Nephron (organoid): ENCODE measurements around the gene KRT8.
A peak's percentile ranks its signal among the peaks of the same experiment; 100 is the strongest.

Experiments
- H3K27ac Mint-ChIP-seq, 3 experiments: 2 replicates each; pipeline ENCODE4 v1.8.0; 2020; ENCODE audit warnings: mixed read lengths in 3 of 3, mild to moderate bottlenecking in 2 of 3, moderate library complexity in 1 of 3
- H3K27me3 Mint-ChIP-seq: 2 replicates; pipeline ENCODE4 v1.8.0; 2021; ENCODE audit warnings: low read depth, mild to moderate bottlenecking, moderate library complexity, mixed read lengths
- H3K36me3 Mint-ChIP-seq: 2 replicates; pipeline ENCODE4 v1.8.0; 2020; ENCODE audit warnings: low read depth, mixed read lengths
- H3K4me1 Mint-ChIP-seq: 2 replicates; pipeline ENCODE4 v1.8.0; 2020; ENCODE audit warnings: mixed read lengths
- H3K4me3 Mint-ChIP-seq, 3 experiments: 2 replicates each; pipeline ENCODE4 v1.8.0; 2020; ENCODE audit warnings: mild to moderate bottlenecking in 3 of 3, mixed read lengths in 3 of 3, moderate library complexity in 2 of 3
- H3K9me3 Mint-ChIP-seq: 2 replicates; pipeline ENCODE4 v1.8.0; 2020; ENCODE audit warnings: mixed read lengths
- CTCF ChIP-seq, 3 experiments: fragments of 200-600 bp; sonication (generic); IDR thresholded peaks; one replicate each; pipeline ENCODE4 v1.5.0; 2021; ENCODE audit warnings: antibody characterized with exemption in 3 of 3; ENCODE audit not compliant: unreplicated experiment in 3 of 3

Gene KRT8

GRCh38 chr12:52877242-52877641, 27.6 kb downstream of the KRT8 start:
- H3K4me3 Mint-ChIP-seq: peak overlapping the region in 1 of 3 experiments; percentile 2
- H3K27me3 Mint-ChIP-seq: peaks cover 44% of the 10 kb centered on the region
- no peaks in the 10 kb centered on the region for H3K36me3 Mint-ChIP-seq
- no peaks in the 10 kb centered on the region for H3K9me3 Mint-ChIP-seq
- peaks cover 41% of the 10 kb centered on the region for H3K4me1 Mint-ChIP-seq
- H3K27ac Mint-ChIP-seq: peak overlapping the region; percentile 4 to 36 (median 23)
- no peak for TF ChIP-seq CTCF (IDR thresholded peaks at IDR 0.05; ENCODE audit: unreplicated experiment in 3 of 3)

- Mint-ChIP-seq H3K27me3 (peaks cover 41% of the 10 kb centered on the region), H3K4me3 (peak overlapping the region in 1 of 3 experiments; percentile 3), H3K9me3 (no peaks in the 10 kb centered on the region), H3K36me3 (no peaks in the 10 kb centered on the region), H3K27ac (peak overlapping the region; percentile 13 to 49 (median 48)), H3K4me1 (peaks cover 45% of the 10 kb centered on the region)
- no peak for TF ChIP-seq CTCF (IDR thresholded peaks at IDR 0.05; ENCODE audit: unreplicated experiment in 3 of 3)
These were observed 28.5 kb downstream of the KRT8 start for GRCh38 chr12:52876372-52876771.

- Mint-ChIP-seq H3K36me3 (no peaks in the 10 kb centered on the region), H3K9me3 (no peaks in the 10 kb centered on the region), H3K27ac (peak overlapping the region; percentile 75 to 79 (median 75))
These were observed 30.1 kb downstream of the KRT8 start for GRCh38 chr12:52874573-52875435.

GRCh38 chr12:52873832-52874572, 30.9 kb downstream of the KRT8 start:
- no peak for TF ChIP-seq CTCF (IDR thresholded peaks at IDR 0.05; ENCODE audit: unreplicated experiment in 3 of 3)
- H3K27me3 Mint-ChIP-seq: peaks cover 33% of the 10 kb centered on the region
- H3K36me3 Mint-ChIP-seq: no peaks in the 10 kb centered on the region
- H3K9me3 Mint-ChIP-seq: no peaks in the 10 kb centered on the region
- H3K4me3 Mint-ChIP-seq: peak overlapping the region; percentile 70 to 80 (median 76)
- peak overlapping the region; percentile 79 to 84 (median 79) for H3K27ac Mint-ChIP-seq
- H3K4me1 Mint-ChIP-seq: peaks cover 45% of the 10 kb centered on the region

More at GRCh38 chr12:52874573-52875435, 30.1 kb downstream of the KRT8 start:
- peak overlapping the region; percentile 60 to 70 (median 66) for H3K4me3 Mint-ChIP-seq
- TF ChIP-seq CTCF (IDR thresholded peaks at IDR 0.05; ENCODE audit: unreplicated experiment in 3 of 3): no peak
- peaks cover 28% of the 10 kb centered on the region for H3K27me3 Mint-ChIP-seq
- H3K4me1 Mint-ChIP-seq: peaks cover 47% of the 10 kb centered on the region

GRCh38 chr12:52873513-52873831, 31.4 kb downstream of the KRT8 start:
- H3K4me1 Mint-ChIP-seq: peaks cover 40% of the 10 kb centered on the region
- H3K36me3 Mint-ChIP-seq: no peaks in the 10 kb centered on the region
- no peaks in the 10 kb centered on the region for H3K9me3 Mint-ChIP-seq
- peak overlapping the region; percentile 66 to 80 (median 76) for H3K4me3 Mint-ChIP-seq
- H3K27me3 Mint-ChIP-seq: peaks cover 33% of the 10 kb centered on the region
- no peak for TF ChIP-seq CTCF (IDR thresholded peaks at IDR 0.05; ENCODE audit: unreplicated experiment in 3 of 3)
- peak overlapping the region; percentile 79 to 84 (median 79) for H3K27ac Mint-ChIP-seq
